SK-N-SH (cell line): ENCODE measurements around the gene CCP110.

Experiments
- CTCF ChIP-seq: fragments of 200-600 bp; sonication (generic); IDR thresholded peaks from 2 replicates; pipeline ENCODE4 v1.6.1; 2017; ENCODE audit warnings: antibody characterized with exemption, mild to moderate bottlenecking, moderate library complexity
- EP300 ChIP-seq, 2 experiments: IDR thresholded peaks; 2 replicates each; pipeline versions ENCODE4 v1.4.0 to v1.6.1; 2012; ENCODE audit warnings: borderline replicate concordance in 1 of 2, low read depth in 1 of 2, low read length in 1 of 2
- EZH2phosphoT487 ChIP-seq: fragments of 200-600 bp; sonication (generic); IDR thresholded peaks from 2 replicates; pipeline ENCODE4 v1.6.1; 2017; ENCODE audit warnings: low read depth, mixed run types, mild to moderate bottlenecking, antibody characterized with exemption, moderate library complexity, borderline replicate concordance
- GABPA ChIP-seq: IDR thresholded peaks from 2 replicates; pipeline ENCODE4 v1.4.0; 2012; ENCODE audit warnings: low read depth, mild to moderate bottlenecking
- MAX ChIP-seq: IDR thresholded peaks from 2 replicates; pipeline ENCODE4 v1.4.0; 2012; ENCODE audit warnings: low read depth
- POLR2AphosphoS5 ChIP-seq: IDR thresholded peaks from 2 replicates; pipeline ENCODE4 v1.6.1; 2012; ENCODE audit warnings: low read depth, low read length
- REST ChIP-seq: IDR thresholded peaks from 2 replicates; pipeline ENCODE4 v1.6.1; 2012; ENCODE audit warnings: mild to moderate bottlenecking, low read depth, low read length, moderate library complexity
- SMC3 ChIP-seq: IDR thresholded peaks from 2 replicates; pipeline ENCODE4 v1.6.1; 2012; ENCODE audit warnings: low read depth, low read length, improper control_type of control experiment

GRCh38 chr16:19486750-19487325 lies 36.9 kb upstream of the CCP110 start:
- TF ChIP-seq MAX (no peak), CTCF (no peak), EP300 (IDR thresholded peaks at IDR 0.05; ENCODE audit: borderline replicate concordance in 1 of 2, low read depth in 1 of 2, low read length in 1 of 2) (no peak), GABPA (no peak), EZH2phosphoT487 (no peak), POLR2AphosphoS5 (no peak), SMC3 (no peak), REST (no peak)
